OCI-LY7 (cell line): ENCODE measurements around the gene ZFAND5. TPM values are rescaled to one million over a fixed set of nuclear protein-coding genes. Genes with fewer than 3 reads are reported as not detected.

Experiments used
- BruUV-seq: library from RNA; stranded (reverse); fragments of 400-500 nt; replicated peaks from 2 replicates; lab custom pipeline; 2021; lab: Mats Ljungman, UMichigan
- CTCF ChIA-PET: fragments of 300-600 bp; sonication (Branson Sonifier 250); formaldehyde crosslinking; loops from one replicate; lab custom pipeline; 2022; ENCODE audit warnings: antibody characterized with exemption; ENCODE audit not compliant: unreplicated experiment; lab: Charles Lee
- POLR2A ChIA-PET: fragments of 300-600 bp; sonication (Branson Sonifier 250); formaldehyde crosslinking; loops from one replicate; lab custom pipeline; 2022; ENCODE audit warnings: antibody characterized with exemption; lab: Charles Lee
- DNase-seq: peaks from one replicate; pipeline ENCODE4 v3.0.0-alpha.2; 2015; ENCODE audit warnings: low spot score
- H2AFZ ChIP-seq: fragments of 200-600 bp; sonication (generic), shearing (Covaris generic); 2 replicates; pipeline ENCODE4 v1.6.1; 2014; ENCODE audit warnings: mild to moderate bottlenecking, antibody characterized with exemption, low read length, moderate library complexity
- H3K27ac ChIP-seq: fragments of 200-600 bp; sonication (generic); 2 replicates; pipeline ENCODE4 v1.5.1; 2014; ENCODE audit warnings: mixed run types, low read depth, mild to moderate bottlenecking, moderate library complexity, low read length, inconsistent platforms; ENCODE audit not compliant: poor library complexity, severe bottlenecking
- H3K36me3 ChIP-seq: fragments of 200-600 bp; sonication (generic); 2 replicates; pipeline ENCODE4 v1.6.1; 2014; ENCODE audit warnings: mild to moderate bottlenecking, antibody characterized with exemption, low read length, moderate library complexity, mixed read lengths; ENCODE audit not compliant: insufficient read depth
- H3K4me1 ChIP-seq: fragments of 200-600 bp; sonication (generic); 2 replicates; pipeline ENCODE4 v1.5.1; 2014; ENCODE audit warnings: mild to moderate bottlenecking, low read length; ENCODE audit not compliant: insufficient read depth, poor library complexity, severe bottlenecking
- H3K4me2 ChIP-seq: fragments of 200-600 bp; sonication (generic); 2 replicates; pipeline ENCODE4 v1.6.1; 2014; ENCODE audit warnings: mild to moderate bottlenecking, low read length
- H3K4me3 ChIP-seq: fragments of 200-600 bp; sonication (generic); 2 replicates; pipeline ENCODE4 v1.5.1; 2014; ENCODE audit warnings: mild to moderate bottlenecking, low read depth, low read length; ENCODE audit not compliant: poor library complexity, severe bottlenecking
- H3K79me2 ChIP-seq: fragments of 200-600 bp; sonication (generic); 2 replicates; pipeline ENCODE4 v1.6.1; 2016; ENCODE audit warnings: low read depth, mild to moderate bottlenecking, low read length, moderate library complexity, mixed read lengths; ENCODE audit not compliant: insufficient read depth
- H3K9me2 ChIP-seq: fragments of 200-600 bp; sonication (generic); 2 replicates; pipeline ENCODE4 v1.6.1; 2016; ENCODE audit warnings: mild to moderate bottlenecking, low read length, mixed read lengths; ENCODE audit not compliant: insufficient read depth
- H3K9me3 ChIP-seq: fragments of 200-600 bp; sonication (generic); 2 replicates; pipeline ENCODE4 v1.6.1; 2014; ENCODE audit warnings: mild to moderate bottlenecking, mixed run types, low read length, mixed read lengths
- H4K20me1 ChIP-seq: fragments of 200-600 bp; sonication (generic); 2 replicates; pipeline ENCODE4 v1.6.1; 2014; ENCODE audit warnings: mild to moderate bottlenecking, antibody characterized with exemption, low read length, moderate library complexity, mixed read lengths; ENCODE audit not compliant: insufficient read depth
- EZH2phosphoT487 ChIP-seq: fragments of 200-600 bp; sonication (generic); IDR thresholded peaks from 2 replicates; pipeline ENCODE4 v1.6.1; 2018; ENCODE audit warnings: low read depth, borderline replicate concordance, mild to moderate bottlenecking, mixed run types, antibody characterized with exemption, low read length, moderate library complexity, mixed read lengths
- intact Hi-C: fragments of 100-400 bp; cut with micrococcal nuclease; formaldehyde crosslinking; loops from one replicate; pipeline ENCODE4 v1.10.0; 2022; ENCODE audit not compliant: unreplicated experiment
- total RNA-seq, 2 experiments: library from RNA; depleted of rRNA in 1 of 2; stranded (reverse); fragments of >200 nt in 1 of 2; shearing (Covaris generic) in 1 of 2; gene quantifications; 2 replicates each; pipeline ENCODE4 v1.2.3, GENCODE V29; 2014 to 2022
- TF ChIP-seq, protein P1 (sequence below): fragments of 200-600 bp; sonication (generic); conservative IDR thresholded peaks from 2 replicates; pipeline ENCODE4 v1.5.1; 2014; ENCODE audit warnings: mild to moderate bottlenecking, antibody characterized with exemption, low read length, moderate library complexity, mixed read lengths

Gene ZFAND5
- total RNA-seq, 2 experiments from 2014 or later: 54.3 to 60.5 TPM

GRCh38 chr9:72349911-72350310 is 15.1 kb downstream of the ZFAND5 start:
- BruUV-seq: no TSS peak
- Histone ChIP-seq H3K4me2 (no peak overlapping the region), H3K9me3 (no peaks in the 10 kb centered on the region), H4K20me1 (peaks cover 7% of the 10 kb centered on the region; the same call in 1 of the 2 replicates), H2AFZ (no peak overlapping the region), H3K9me2 (no peaks in the 10 kb centered on the region), H3K36me3 (peaks cover 31% of the 10 kb centered on the region), H3K79me2 (no peaks in the 10 kb centered on the region), H3K4me3 (no peak overlapping the region), H3K27ac (no peak overlapping the region), H3K4me1 (no peaks in the 10 kb centered on the region)
- DNase-seq: no peak
- POLR2A ChIA-PET: no interaction called here
- TF ChIP-seq, protein P1, sequence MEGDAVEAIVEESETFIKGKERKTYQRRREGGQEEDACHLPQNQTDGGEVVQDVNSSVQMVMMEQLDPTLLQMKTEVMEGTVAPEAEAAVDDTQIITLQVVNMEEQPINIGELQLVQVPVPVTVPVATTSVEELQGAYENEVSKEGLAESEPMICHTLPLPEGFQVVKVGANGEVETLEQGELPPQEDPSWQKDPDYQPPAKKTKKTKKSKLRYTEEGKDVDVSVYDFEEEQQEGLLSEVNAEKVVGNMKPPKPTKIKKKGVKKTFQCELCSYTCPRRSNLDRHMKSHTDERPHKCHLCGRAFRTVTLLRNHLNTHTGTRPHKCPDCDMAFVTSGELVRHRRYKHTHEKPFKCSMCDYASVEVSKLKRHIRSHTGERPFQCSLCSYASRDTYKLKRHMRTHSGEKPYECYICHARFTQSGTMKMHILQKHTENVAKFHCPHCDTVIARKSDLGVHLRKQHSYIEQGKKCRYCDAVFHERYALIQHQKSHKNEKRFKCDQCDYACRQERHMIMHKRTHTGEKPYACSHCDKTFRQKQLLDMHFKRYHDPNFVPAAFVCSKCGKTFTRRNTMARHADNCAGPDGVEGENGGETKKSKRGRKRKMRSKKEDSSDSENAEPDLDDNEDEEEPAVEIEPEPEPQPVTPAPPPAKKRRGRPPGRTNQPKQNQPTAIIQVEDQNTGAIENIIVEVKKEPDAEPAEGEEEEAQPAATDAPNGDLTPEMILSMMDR: no peak
- no peak for TF ChIP-seq EZH2phosphoT487
- CTCF ChIA-PET: no interaction called here
- intact Hi-C loops: no loop called here

DNA sequence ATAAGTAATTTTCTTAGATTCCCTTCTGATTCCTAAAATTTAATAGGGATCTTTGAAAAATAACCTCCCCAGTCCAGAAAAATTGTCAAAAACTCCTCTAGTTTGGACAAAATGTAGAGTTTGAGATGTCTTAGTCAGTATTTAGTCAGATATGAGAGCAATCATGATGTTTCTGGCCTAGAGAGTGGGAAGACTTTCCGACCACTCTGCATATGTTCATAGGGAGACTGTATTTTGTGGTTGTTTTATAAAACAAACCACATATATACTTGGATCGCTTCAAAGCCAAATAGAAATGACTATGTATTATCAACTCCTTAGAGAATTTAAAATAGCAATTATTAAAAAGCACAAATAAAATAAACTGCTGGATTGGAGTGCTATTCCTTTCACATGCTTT is 15.8 kb downstream of the ZFAND5 start:
- H4K20me1 ChIP-seq: peaks cover 4% of the 10 kb centered on the region; the same call in 1 of the 2 replicates
- H3K79me2 ChIP-seq: no peaks in the 10 kb centered on the region
- no peak overlapping the region for H2AFZ ChIP-seq
- no peak overlapping the region for H3K27ac ChIP-seq
- no peaks in the 10 kb centered on the region for H3K4me1 ChIP-seq
- H3K9me2 ChIP-seq: no peaks in the 10 kb centered on the region
- H3K4me3 ChIP-seq: no peak overlapping the region
- CTCF ChIA-PET: no interaction called here
- no TSS peak for BruUV-seq
- no peaks in the 10 kb centered on the region for H3K9me3 ChIP-seq
- TF ChIP-seq, protein P1: no peak
- TF ChIP-seq EZH2phosphoT487: no peak
- H3K36me3 ChIP-seq: peaks cover 25% of the 10 kb centered on the region
- H3K4me2 ChIP-seq: no peak overlapping the region
- POLR2A ChIA-PET: no interaction called here
- DNase-seq: no peak
- intact Hi-C loops: no loop called here

DNA sequence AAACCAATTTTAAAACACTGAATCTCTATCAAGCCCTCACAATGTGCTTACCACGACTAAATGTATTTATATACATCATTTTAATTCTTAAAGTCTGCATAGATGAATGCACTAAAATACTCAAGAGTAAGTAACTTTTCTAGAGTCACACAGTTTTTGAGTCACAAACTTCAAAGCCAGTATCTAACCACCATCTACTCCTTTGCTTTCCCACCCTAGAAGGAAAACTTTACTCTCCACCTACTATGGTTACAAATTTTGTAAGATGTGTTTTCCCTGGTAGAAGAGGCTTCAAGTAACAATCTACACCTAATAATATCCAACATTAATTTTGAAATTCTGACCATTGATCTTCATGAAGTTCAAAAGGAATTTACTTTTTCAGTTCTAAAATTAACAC is 18.7 kb downstream of the ZFAND5 start:
- H3K4me2 ChIP-seq: no peak overlapping the region
- H3K9me3 ChIP-seq: no peaks in the 10 kb centered on the region
- no peak overlapping the region for H3K27ac ChIP-seq
- no peak for TF ChIP-seq EZH2phosphoT487
- TF ChIP-seq, protein P1: no peak
- no peaks in the 10 kb centered on the region for H4K20me1 ChIP-seq
- H3K9me2 ChIP-seq: no peaks in the 10 kb centered on the region
- no peaks in the 10 kb centered on the region for H3K79me2 ChIP-seq
- intact Hi-C loops: no loop called here
- ChIA-PET POLR2A (no interaction called here), CTCF (no interaction called here)
- H3K4me3 ChIP-seq: no peak overlapping the region
- no peak for DNase-seq
- H3K4me1 ChIP-seq: no peaks in the 10 kb centered on the region
- no peaks in the 10 kb centered on the region for H3K36me3 ChIP-seq
- H2AFZ ChIP-seq: no peak overlapping the region
- no TSS peak for BruUV-seq
